NT2/D1 (cell line): ENCODE measurements around the gene EXOC5.

Experiments used
- YY1 ChIP-seq: IDR thresholded peaks from 2 replicates; pipeline ENCODE4 v1.6.1; 2011; ENCODE audit not compliant: insufficient read length, insufficient read depth
- ZNF274 ChIP-seq: IDR thresholded peaks from 2 replicates; pipeline ENCODE4 v1.6.1; 2011; ENCODE audit warnings: mild to moderate bottlenecking, low read depth, low read length

GRCh38 chr14:57227083-57227482, 41.6 kb downstream of the EXOC5 start:
- TF ChIP-seq YY1 (no peak), ZNF274 (no peak)
